Kidney (tissue), 14 donors: ENCODE data around the gene NEO1. TPM values are rescaled to one million over a fixed set of nuclear protein-coding genes. Genes with fewer than 3 reads are reported as not detected.

Experiments used
- DNase-seq, 5 donors: peaks; one replicate each; pipeline ENCODE4 v3.0.0-alpha.2; 2013 to 2020
- FAIRE-seq: peaks from 2 replicates; lab custom pipeline; 2012; peaks lifted over from hg19 to GRCh38; lab: Jason Lieb, UNC
- H3K27ac ChIP-seq, 2 donors: one replicate each; pipeline ENCODE4 v1.7.0; 2013; ENCODE audit warnings: low read depth in 2 of 2, low read length in 2 of 2, inconsistent platforms in 1 of 2
- H3K27me3 ChIP-seq: one replicate; pipeline ENCODE4 v1.7.1; 2013; ENCODE audit warnings: low read length, inconsistent platforms; ENCODE audit not compliant: control insufficient read depth, insufficient read depth
- H3K36me3 ChIP-seq, 3 donors: one replicate each; pipeline versions ENCODE4 v1.7.0 to v1.7.1; 2013; ENCODE audit warnings: low read length in 3 of 3, control low read depth in 1 of 3, inconsistent platforms in 1 of 3; ENCODE audit not compliant: insufficient read depth in 3 of 3, control insufficient read depth in 2 of 3
- H3K4me1 ChIP-seq, 3 donors: one replicate each; pipeline versions ENCODE4 v1.7.0 to v1.7.1; 2013; ENCODE audit warnings: low read length in 3 of 3, inconsistent platforms in 1 of 3, low read depth in 1 of 3; ENCODE audit not compliant: control insufficient read depth in 2 of 3, insufficient read depth in 2 of 3
- H3K4me3 ChIP-seq, 3 donors: one replicate each; pipeline versions ENCODE4 v1.7.0 to v1.8.1; 2013; ENCODE audit warnings: low read length in 3 of 3, control low read depth in 1 of 3, inconsistent platforms in 1 of 3
- H3K9ac ChIP-seq, 3 donors: one replicate each; pipeline versions ENCODE4 v1.7.0 to v1.7.1; 2013; ENCODE audit warnings: low read length in 3 of 3, control low read depth in 1 of 3, inconsistent platforms in 1 of 3
- H3K9me3 ChIP-seq, 3 donors: one replicate each; pipeline versions ENCODE4 v1.7.0 to v1.7.1; 2013; ENCODE audit warnings: low read length in 3 of 3, control low read depth in 1 of 3, inconsistent platforms in 1 of 3; ENCODE audit not compliant: control insufficient read depth in 2 of 3, insufficient read depth in 1 of 3
- intact Hi-C: fragments of 100-400 bp; cut with DNase I; formaldehyde crosslinking; loops from one replicate; pipeline ENCODE4 v1.11.1; 2022
- polyA plus RNA-seq: library from polyadenylated mRNA; stranded (reverse); fragments of 350-450 nt; fragmentation: Illumina TruSeq; extraction: RNeasy Lipid Tissue Mini Kit (QIAGEN cat#74804); gene quantifications from one replicate; pipeline ENCODE4 v1.2.3, GENCODE V29; 2014; ENCODE audit warnings: low read depth, low replicate concordance; ENCODE audit not compliant: insufficient read depth
- total RNA-seq: library from RNA; stranded (reverse); fragmentation: NEBNext Ultra II Directional; extraction: Animal tissue kit (Norgen Biotek cat#: 25700); gene quantifications from one replicate; pipeline ENCODE4 v1.2.1, GENCODE V29; 2021
- TF ChIP-seq, protein P1 (sequence below): IDR thresholded peaks from 3 replicates; pipeline ENCODE4 v1.5.1; 2012; ENCODE audit warnings: mild to moderate bottlenecking, moderate library complexity, borderline replicate concordance; ENCODE audit not compliant: insufficient read depth; ENCODE audit errors: extremely low read depth
- donor health status: control.
- donor health status: control.
- donor health status: control.
- donor health status: control.
- donor health status: control.
- donor health status: DM: yes; HTN: yes; CAD: no.
- donor health status: Normal renal cell carcinoma (clear cell type).

Gene NEO1
- total and polyA plus RNA-seq, 2 donors from 2014 or later: 12.4 to 43.3 TPM

- intact Hi-C loops: no loop called here
- DNase-seq (no peak), FAIRE-seq (no peak)
- H3K36me3 ChIP-seq: no peaks in the 10 kb centered on the region
- TF ChIP-seq, protein P1, sequence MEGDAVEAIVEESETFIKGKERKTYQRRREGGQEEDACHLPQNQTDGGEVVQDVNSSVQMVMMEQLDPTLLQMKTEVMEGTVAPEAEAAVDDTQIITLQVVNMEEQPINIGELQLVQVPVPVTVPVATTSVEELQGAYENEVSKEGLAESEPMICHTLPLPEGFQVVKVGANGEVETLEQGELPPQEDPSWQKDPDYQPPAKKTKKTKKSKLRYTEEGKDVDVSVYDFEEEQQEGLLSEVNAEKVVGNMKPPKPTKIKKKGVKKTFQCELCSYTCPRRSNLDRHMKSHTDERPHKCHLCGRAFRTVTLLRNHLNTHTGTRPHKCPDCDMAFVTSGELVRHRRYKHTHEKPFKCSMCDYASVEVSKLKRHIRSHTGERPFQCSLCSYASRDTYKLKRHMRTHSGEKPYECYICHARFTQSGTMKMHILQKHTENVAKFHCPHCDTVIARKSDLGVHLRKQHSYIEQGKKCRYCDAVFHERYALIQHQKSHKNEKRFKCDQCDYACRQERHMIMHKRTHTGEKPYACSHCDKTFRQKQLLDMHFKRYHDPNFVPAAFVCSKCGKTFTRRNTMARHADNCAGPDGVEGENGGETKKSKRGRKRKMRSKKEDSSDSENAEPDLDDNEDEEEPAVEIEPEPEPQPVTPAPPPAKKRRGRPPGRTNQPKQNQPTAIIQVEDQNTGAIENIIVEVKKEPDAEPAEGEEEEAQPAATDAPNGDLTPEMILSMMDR: no peak
- no peak overlapping the region for H3K27ac ChIP-seq
- no peaks in the 10 kb centered on the region for H3K9me3 ChIP-seq
- no peak overlapping the region for H3K9ac ChIP-seq
- no peaks in the 10 kb centered on the region for H3K4me1 ChIP-seq
- H3K4me3 ChIP-seq: no peak overlapping the region
- no peaks in the 10 kb centered on the region for H3K27me3 ChIP-seq
Observed at GRCh38 chr15:73022161-73022560, 30.1 kb upstream of the NEO1 start.

DNA sequence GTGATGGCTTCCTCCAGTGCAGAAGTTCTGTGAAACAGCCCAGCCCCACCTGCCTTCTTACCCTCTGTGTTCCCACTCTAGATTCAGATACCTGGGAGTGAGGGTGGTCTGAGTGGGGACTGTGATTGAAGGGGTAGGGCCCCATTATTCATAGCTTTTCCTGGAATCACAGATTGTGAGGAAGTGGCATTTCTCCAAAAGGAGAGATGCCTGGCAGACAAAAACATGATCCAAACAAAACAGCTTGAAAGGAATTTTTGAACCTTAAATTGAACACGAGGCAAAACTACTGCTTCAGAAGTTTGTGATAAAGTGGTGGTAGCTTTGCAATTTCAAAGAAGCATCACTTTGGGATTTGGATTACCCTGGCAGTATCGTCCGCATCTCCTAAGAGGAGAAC is 29.2 kb upstream of the NEO1 start:
- intact Hi-C loops: no loop called here
- H3K36me3 ChIP-seq: no peaks in the 10 kb centered on the region
- no peak for FAIRE-seq

DNA sequence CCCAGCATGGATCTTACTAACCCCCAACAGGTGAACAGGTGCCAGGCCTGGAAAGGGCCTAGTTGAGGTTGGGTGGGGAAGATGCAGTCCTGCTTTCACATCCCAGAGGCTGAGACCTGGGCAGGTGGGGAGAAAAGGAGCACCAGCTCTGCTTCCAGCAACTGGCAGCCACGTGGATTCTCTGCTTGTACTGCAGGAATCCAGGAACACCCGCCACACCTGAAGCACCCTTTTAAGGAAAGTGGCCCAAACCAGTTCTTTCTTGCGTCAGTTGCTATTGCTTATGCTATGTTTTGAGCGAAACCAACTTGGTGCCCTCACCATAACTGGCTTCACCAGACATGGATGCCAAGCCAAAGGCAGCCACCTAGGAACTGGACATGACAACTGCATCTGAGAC is 28.1 kb upstream of the NEO1 start:
- DNase-seq (no peak), FAIRE-seq (no peak)
- no peak overlapping the region for H3K4me3 ChIP-seq
- no peak overlapping the region for H3K9ac ChIP-seq
- intact Hi-C loops: no loop called here
- H3K9me3 ChIP-seq: no peaks in the 10 kb centered on the region
- no peak overlapping the region for H3K27ac ChIP-seq
- H3K4me1 ChIP-seq: no peaks in the 10 kb centered on the region
- TF ChIP-seq, protein P1: no peak
- H3K27me3 ChIP-seq: no peaks in the 10 kb centered on the region
- H3K36me3 ChIP-seq: no peaks in the 10 kb centered on the region

More for the DNA sequence above, 29.2 kb upstream of the NEO1 start:
- no peaks in the 10 kb centered on the region for H3K27me3 ChIP-seq
- H3K9ac ChIP-seq: no peak overlapping the region
- no peaks in the 10 kb centered on the region for H3K9me3 ChIP-seq
- TF ChIP-seq, protein P1: no peak
- no peaks in the 10 kb centered on the region for H3K4me1 ChIP-seq
- H3K4me3 ChIP-seq: no peak overlapping the region
- no peak overlapping the region for H3K27ac ChIP-seq
- DNase-seq: no peak

DNA sequence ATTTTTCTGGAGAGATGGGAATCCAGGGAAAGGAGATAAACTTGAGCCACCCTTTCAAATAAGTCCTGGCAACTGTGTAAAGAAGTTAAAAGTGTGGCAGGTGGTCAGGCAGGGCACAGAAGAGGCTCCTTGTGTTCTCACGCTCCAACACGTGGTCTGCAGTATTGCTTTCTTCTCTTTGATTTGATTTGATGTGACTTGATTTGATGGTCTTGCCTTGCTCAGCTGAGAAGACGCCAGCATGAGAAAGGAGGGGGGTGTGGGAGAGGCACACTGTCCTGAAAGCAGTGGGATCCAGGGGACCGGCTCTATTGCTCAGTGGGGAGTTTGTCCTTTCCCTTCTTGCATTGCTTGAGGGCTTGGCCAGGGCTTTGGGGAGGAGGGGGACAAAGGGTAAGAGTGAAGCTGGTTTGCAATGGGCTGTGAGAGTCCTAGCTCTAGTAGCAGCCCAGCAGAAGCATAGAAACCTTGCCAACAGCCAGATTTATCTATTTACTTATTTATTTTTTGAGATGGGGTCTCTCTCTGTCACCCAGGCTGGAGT is 25.7 kb upstream of the NEO1 start:
- intact Hi-C loops: no loop called here
- DNase-seq (no peak), FAIRE-seq (no peak)
- Histone ChIP-seq H3K9me3 (no peaks in the 10 kb centered on the region), H3K4me1 (no peaks in the 10 kb centered on the region), H3K4me3 (no peak overlapping the region), H3K27me3 (no peaks in the 10 kb centered on the region), H3K9ac (no peak overlapping the region), H3K27ac (no peak overlapping the region), H3K36me3 (no peaks in the 10 kb centered on the region)
- TF ChIP-seq, protein P1: no peak
